Measurements from ENCODE around the gene MON1A. TPM values are rescaled to one million over a fixed set of nuclear protein-coding genes. Genes with fewer than 3 reads are reported as not detected.

Gene MON1A
- total RNA-seq, 2 experiments from 2014 or later: 6.9 to 8.5 TPM

- Mint-ChIP-seq H3K36me3 (ENCODE audit: low read depth) (no peaks in the 10 kb centered on the region), H3K4me1 (ENCODE audit: low read depth) (peaks cover 2% of the 10 kb centered on the region), H3K27me3 (peaks cover under 1% of the 10 kb centered on the region), H3K9me3 (no peaks in the 10 kb centered on the region), H3K27ac (no peak overlapping the region), H3K4me3 (no peak overlapping the region)
- TF ChIP-seq CTCF (IDR thresholded peaks at IDR 0.05): no peak
- DNase-seq: no peak
- ChIA-PET POLR2A (no interaction called here), CTCF (no interaction called here)
- no peak for ATAC-seq
- intact Hi-C loops (cut with micrococcal nuclease): no loop called here
Observed at GRCh38 chr3:49876567-49876966, 53.0 kb downstream of the MON1A start.

DNA sequence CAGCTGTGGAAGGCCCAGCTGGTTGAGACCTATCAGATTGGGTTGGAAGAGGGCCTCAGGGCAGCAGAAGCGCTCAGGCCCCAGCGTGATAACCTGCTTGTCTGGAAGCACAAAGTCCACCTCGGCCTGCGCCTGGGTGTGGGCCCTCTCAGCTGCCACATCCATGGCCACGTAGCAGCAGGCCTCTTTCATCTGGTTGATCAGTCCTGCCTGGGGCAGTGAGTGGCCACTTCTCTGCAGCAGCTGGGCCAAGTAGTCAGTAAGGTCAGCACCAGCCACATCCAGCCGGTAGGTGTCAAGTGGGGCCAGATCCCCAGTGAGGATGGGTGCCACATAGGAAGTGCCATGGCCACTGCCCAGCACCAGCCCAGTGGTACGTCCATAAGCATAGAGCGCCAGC, 56.0 kb downstream of the MON1A start:
- no peak for ATAC-seq
- Mint-ChIP-seq H3K4me1 (ENCODE audit: low read depth) (peaks cover 2% of the 10 kb centered on the region), H3K4me3 (no peak overlapping the region), H3K27me3 (peaks cover 15% of the 10 kb centered on the region), H3K36me3 (ENCODE audit: low read depth) (no peaks in the 10 kb centered on the region), H3K9me3 (no peaks in the 10 kb centered on the region), H3K27ac (no peak overlapping the region)
- TF ChIP-seq CTCF (IDR thresholded peaks at IDR 0.05): no peak
- no peak for DNase-seq
- ChIA-PET CTCF (interaction anchor here (2.6 kb wide), 1 partner anchor 34 kb away, joined by 9 read pairs; no protein-coding TSS in a partner anchor), POLR2A (interaction anchor here (1.1 kb wide), 1 partner anchor 11 kb away, joined by 3 read pairs; no protein-coding TSS in a partner anchor)
- intact Hi-C loops (cut with micrococcal nuclease): no loop called here

GRCh38 chr3:49872801-49873281, 56.8 kb downstream of the MON1A start:
- TF ChIP-seq CTCF (IDR thresholded peaks at IDR 0.05): no peak
- POLR2A ChIA-PET: interaction anchor here (1.2 kb wide), 1 partner anchor 10 kb away, joined by 6 read pairs; no protein-coding TSS in a partner anchor
- H3K27me3 Mint-ChIP-seq: peaks cover 22% of the 10 kb centered on the region
- ATAC-seq: peak; percentile 57
- H3K4me3 Mint-ChIP-seq: no peak overlapping the region
- intact Hi-C loops (cut with micrococcal nuclease): no loop called here
- H3K27ac Mint-ChIP-seq: no peak overlapping the region
- DNase-seq: peak; percentile 62
- peaks cover 2% of the 10 kb centered on the region for H3K4me1 Mint-ChIP-seq (ENCODE audit: low read depth)
- CTCF ChIA-PET: interaction anchor here (1.3 to 2.6 kb wide), 2 partner anchors 31 to 34 kb away, joined by 3 to 9 read pairs; no protein-coding TSS in a partner anchor
- no peaks in the 10 kb centered on the region for H3K9me3 Mint-ChIP-seq
- no peaks in the 10 kb centered on the region for H3K36me3 Mint-ChIP-seq (ENCODE audit: low read depth)

DNA sequence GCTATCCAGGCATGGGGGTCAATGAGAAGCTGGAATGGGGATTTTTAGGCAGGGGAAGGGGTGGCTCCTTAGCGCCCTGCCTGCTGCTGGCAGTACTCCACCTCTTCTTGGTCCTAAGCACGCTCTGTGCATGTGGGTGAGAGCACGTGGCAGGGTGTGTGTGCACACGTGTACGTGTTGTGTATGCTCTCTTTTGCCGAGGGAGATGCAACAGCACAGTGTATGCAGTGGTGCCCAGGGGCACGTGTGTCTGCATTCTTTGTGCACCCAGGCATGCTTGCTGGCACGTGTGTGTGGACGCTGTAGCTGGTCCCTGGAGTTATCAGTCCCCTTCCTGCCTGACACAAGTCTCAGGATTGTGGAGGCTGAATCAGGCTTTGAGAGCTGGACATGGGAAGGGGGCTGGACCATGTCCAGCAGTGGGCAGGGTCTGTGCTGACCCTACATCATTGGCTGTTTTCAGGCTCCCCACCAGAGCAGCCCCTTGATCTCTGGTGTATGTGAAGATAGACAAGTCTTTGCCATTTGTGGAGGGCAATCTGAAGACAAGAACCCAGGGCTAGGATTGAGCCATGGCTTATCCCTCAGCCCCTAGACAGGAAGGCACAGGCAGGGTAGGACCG, 58.0 kb downstream of the MON1A start:
- no peak for TF ChIP-seq CTCF (IDR thresholded peaks at IDR 0.05)
- Mint-ChIP-seq H3K4me1 (ENCODE audit: low read depth) (peaks cover 2% of the 10 kb centered on the region), H3K9me3 (no peaks in the 10 kb centered on the region), H3K27ac (no peak overlapping the region), H3K4me3 (no peak overlapping the region), H3K36me3 (ENCODE audit: low read depth) (no peaks in the 10 kb centered on the region), H3K27me3 (peaks cover 31% of the 10 kb centered on the region)
- CTCF ChIA-PET: interaction anchor here (0.6 to 2.6 kb wide), 6 partner anchors 11 to 70 kb away, joined by 3 to 9 read pairs (median 4); no protein-coding TSS in a partner anchor
- DNase-seq (no peak), ATAC-seq (no peak)
- POLR2A ChIA-PET: interaction anchor here (1.2 kb wide), 1 partner anchor 9 kb away, joined by 6 read pairs; no protein-coding TSS in a partner anchor
- intact Hi-C loops (cut with micrococcal nuclease): no loop called here

- ATAC-seq (peak; percentile 68), DNase-seq (peak; percentile 36)
- Mint-ChIP-seq H3K27me3 (peaks cover 34% of the 10 kb centered on the region), H3K4me1 (ENCODE audit: low read depth) (peaks cover 2% of the 10 kb centered on the region), H3K9me3 (no peaks in the 10 kb centered on the region), H3K4me3 (peak within 1 kb of the TSS; percentile 32), H3K36me3 (ENCODE audit: low read depth) (no peaks in the 10 kb centered on the region), H3K27ac (no peak within 1 kb of the TSS)
- ChIA-PET CTCF (interaction anchor here (1.6 kb wide), 1 partner anchor 30 kb away, joined by 4 read pairs; no protein-coding TSS in a partner anchor), POLR2A (interaction anchor here (0.9 to 4.0 kb wide), 2 partner anchors 13 to 64 kb away, joined by 3 to 17 read pairs; partner anchors contain the start of gene TRAIP)
- no peak for TF ChIP-seq CTCF (IDR thresholded peaks at IDR 0.05)
- intact Hi-C loops (cut with micrococcal nuclease): no loop called here
Observed at GRCh38 chr3:49869525-49870126, 60.0 kb downstream of the MON1A start, which contains the start of gene CAMKV. Gene CAMKV (minus strand): TSS chr3:49869906. CDS start chr3:49862388, 7,518 bp downstream.
